ENCODE data around the gene C12orf60. TPM values are rescaled to one million over a fixed set of nuclear protein-coding genes. Genes with fewer than 3 reads are reported as not detected.

The C12orf60 gene
- total RNA-seq, 1 experiment from 2014 or later: 1.9 TPM

DNA sequence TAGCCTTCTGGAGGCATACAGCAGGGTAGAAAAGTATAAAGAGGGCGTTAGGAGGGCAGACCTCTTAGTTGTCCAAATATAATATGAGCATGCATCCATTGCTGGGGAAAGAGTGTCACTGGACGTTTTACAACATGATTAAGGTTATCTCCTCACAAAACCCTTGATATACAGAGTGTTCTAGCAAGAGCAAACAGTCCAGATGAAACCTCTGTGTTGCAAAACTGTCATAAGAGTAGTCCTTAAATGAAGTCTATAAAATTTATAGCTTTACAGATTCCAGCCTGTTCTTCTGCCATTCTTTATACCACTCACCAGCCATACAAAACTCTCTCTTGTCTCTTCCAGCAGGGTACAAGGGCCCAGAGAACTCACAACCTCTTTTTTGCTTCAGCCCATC is 21.9 kb upstream of the C12orf60 start:
- Histone ChIP-seq H3K4ac (ENCODE audit: low read depth, low read length) (no peak overlapping the region), H3K23me2 (ENCODE audit: insufficient read length, low read depth, low read length, poor library complexity, severe bottlenecking) (no peaks in the 10 kb centered on the region), H3K27ac (ENCODE audit: insufficient read length, low read depth, low read length) (no peak overlapping the region), H3K27me3 (ENCODE audit: insufficient read depth, low read length) (no peaks in the 10 kb centered on the region), H2BK15ac (ENCODE audit: low read depth, low read length) (no peak overlapping the region), H3K56ac (ENCODE audit: insufficient read length, low read depth, low read length) (no peak overlapping the region), H4K20me1 (ENCODE audit: control insufficient read depth, insufficient read depth, insufficient read length) (no peaks in the 10 kb centered on the region), H2BK120ac (ENCODE audit: low read depth, low read length, poor library complexity, severe bottlenecking) (no peak overlapping the region), H3K14ac (ENCODE audit: insufficient read depth, low read length) (no peak overlapping the region), H2BK5ac (ENCODE audit: insufficient read length, low read length) (no peak overlapping the region), H3K9me3 (ENCODE audit: control insufficient read depth, low read depth, low read length) (no peaks in the 10 kb centered on the region), H3K4me2 (ENCODE audit: insufficient read depth, insufficient read length, low read length) (no peak overlapping the region), H2BK20ac (ENCODE audit: low read depth, low read length, poor library complexity, severe bottlenecking) (no peak overlapping the region), H3K79me2 (ENCODE audit: insufficient read depth, low read length) (no peaks in the 10 kb centered on the region), H3T11ph (ENCODE audit: low read length) (no peak overlapping the region), H4K91ac (ENCODE audit: insufficient read length, low read depth, low read length) (no peak overlapping the region), H2AK5ac (ENCODE audit: insufficient read length, low read length) (no peak overlapping the region), H3K18ac (ENCODE audit: insufficient read length, low read depth, low read length) (no peak overlapping the region), H3K23ac (ENCODE audit: insufficient read length, low read depth, low read length) (no peak overlapping the region), H3K4me1 (ENCODE audit: insufficient read depth, low read length) (peaks cover 2% of the 10 kb centered on the region; the same call in 1 of the 2 replicates), H4K5ac (ENCODE audit: insufficient read length, low read depth, low read length) (no peak overlapping the region), H2AFZ (ENCODE audit: low read length) (no peak overlapping the region), H3K9ac (ENCODE audit: extremely low read depth, insufficient read length, low read length) (no peak overlapping the region), H3K79me1 (ENCODE audit: insufficient read depth, low read depth, low read length, poor library complexity, severe bottlenecking) (no peaks in the 10 kb centered on the region), H2BK12ac (ENCODE audit: insufficient read length, low read depth, low read length) (no peak overlapping the region), H4K8ac (replicated peaks; ENCODE audit: insufficient read length, low read depth, low read length) (no peak overlapping the region)
- WGBS (ENCODE audit: extremely low coverage, insufficient read length, low lambda C conversion rate): no CpG with 5 or more reads among the region's 2 CpGs
- peaks cover 2 to 19% (median 2%) of the 10 kb centered on the region in 3 experiments; a peak in 5 of 7 replicates for H3K36me3 Mint-ChIP-seq (ENCODE audit: insufficient read depth in 1 of 3, low read depth in 3 of 3)
- H3K27ac Mint-ChIP-seq: no peak overlapping the region
- H3K9me3 Mint-ChIP-seq: no peaks in the 10 kb centered on the region
- H3K4me1 Mint-ChIP-seq: peaks cover 11 to 19% of the 10 kb centered on the region in 2 experiments
- TF ChIP-seq, protein P1, sequence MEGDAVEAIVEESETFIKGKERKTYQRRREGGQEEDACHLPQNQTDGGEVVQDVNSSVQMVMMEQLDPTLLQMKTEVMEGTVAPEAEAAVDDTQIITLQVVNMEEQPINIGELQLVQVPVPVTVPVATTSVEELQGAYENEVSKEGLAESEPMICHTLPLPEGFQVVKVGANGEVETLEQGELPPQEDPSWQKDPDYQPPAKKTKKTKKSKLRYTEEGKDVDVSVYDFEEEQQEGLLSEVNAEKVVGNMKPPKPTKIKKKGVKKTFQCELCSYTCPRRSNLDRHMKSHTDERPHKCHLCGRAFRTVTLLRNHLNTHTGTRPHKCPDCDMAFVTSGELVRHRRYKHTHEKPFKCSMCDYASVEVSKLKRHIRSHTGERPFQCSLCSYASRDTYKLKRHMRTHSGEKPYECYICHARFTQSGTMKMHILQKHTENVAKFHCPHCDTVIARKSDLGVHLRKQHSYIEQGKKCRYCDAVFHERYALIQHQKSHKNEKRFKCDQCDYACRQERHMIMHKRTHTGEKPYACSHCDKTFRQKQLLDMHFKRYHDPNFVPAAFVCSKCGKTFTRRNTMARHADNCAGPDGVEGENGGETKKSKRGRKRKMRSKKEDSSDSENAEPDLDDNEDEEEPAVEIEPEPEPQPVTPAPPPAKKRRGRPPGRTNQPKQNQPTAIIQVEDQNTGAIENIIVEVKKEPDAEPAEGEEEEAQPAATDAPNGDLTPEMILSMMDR (conservative IDR thresholded peaks at IDR 0.05): no peak
- H3K4me3 Mint-ChIP-seq: no peak overlapping the region; a peak in 1 of 5 replicates
- no peak for DNase-seq
- no peaks in the 10 kb centered on the region for H3K27me3 Mint-ChIP-seq (ENCODE audit: low read depth)
